Mammary epithelial cell (primary cell): Measurements from ENCODE around the gene HSD3B7.

Source experiments
- CTCF ChIP-seq, 2 donors: IDR thresholded peaks in 1 of 2; conservative IDR thresholded peaks in 1 of 2; 2 replicates each; pipeline ENCODE4 v1.5.1; 2011 to 2012; ENCODE audit warnings: inconsistent platforms in 2 of 2, low read length in 2 of 2, mild to moderate bottlenecking in 2 of 2, control low read depth in 1 of 2, low read depth in 1 of 2; ENCODE audit not compliant: insufficient read depth in 1 of 2; ENCODE audit errors: extremely low read depth in 1 of 2
- EZH2 ChIP-seq: IDR thresholded peaks from 2 replicates; pipeline ENCODE4 v1.6.1; 2012; ENCODE audit warnings: low read length, inconsistent platforms, borderline replicate concordance

- TF ChIP-seq CTCF (conservative IDR thresholded peaks at IDR 0.05 in 1 of 2, IDR thresholded peaks at IDR 0.05 in 1 of 2; ENCODE audit: extremely low read depth in 1 of 2, insufficient read depth in 1 of 2, low read depth in 1 of 2, low read length in 2 of 2) = no peak
- TF ChIP-seq EZH2 = no peak
Observed at GRCh38 chr16:30957456-30958174, 27.4 kb upstream of the HSD3B7 start, which contains the start of gene SETD1A.
